GDM1 (cell line): ENCODE results near the gene AVPR2.

Experiments
- DNase-seq: peaks from one replicate; lab custom pipeline; 2025; lab: John Stamatoyannopoulos, UW

Gene AVPR2

GRCh38 chrX:153903991-153904957 is at the start of gene AVPR2:
AVPR2 (plus strand) TSS chrX:153904673; CDS start chrX:153905146, 473 bp downstream.
- DNase-seq = no peak

GRCh38 chrX:153854702-153855101 is 49.8 kb upstream of the AVPR2 start:
- no peak for DNase-seq

- no peak for DNase-seq
Observed at GRCh38 chrX:153857348-153857903, 47.0 kb upstream of the AVPR2 start.

DNA sequence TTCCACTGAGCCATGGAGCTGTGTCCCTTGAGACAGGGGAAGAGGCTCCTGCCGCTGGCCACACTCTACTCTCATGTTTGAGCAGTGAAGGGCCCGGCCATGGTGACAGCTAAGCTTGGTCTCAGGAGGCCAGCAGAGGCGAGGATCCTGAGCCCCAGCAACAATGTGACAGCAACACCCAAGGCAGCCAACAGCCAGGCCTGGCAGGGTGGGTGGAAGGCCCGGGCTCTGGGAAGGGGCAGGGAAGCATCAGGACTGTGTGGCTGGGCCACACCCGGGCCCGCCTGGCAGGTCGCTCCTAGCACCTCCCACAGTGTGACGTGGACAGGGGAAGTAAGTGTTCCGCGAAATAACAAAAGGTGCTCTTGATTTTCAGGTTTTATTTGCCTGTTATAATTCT is 43.3 kb upstream of the AVPR2 start:
- DNase-seq = no peak

DNA sequence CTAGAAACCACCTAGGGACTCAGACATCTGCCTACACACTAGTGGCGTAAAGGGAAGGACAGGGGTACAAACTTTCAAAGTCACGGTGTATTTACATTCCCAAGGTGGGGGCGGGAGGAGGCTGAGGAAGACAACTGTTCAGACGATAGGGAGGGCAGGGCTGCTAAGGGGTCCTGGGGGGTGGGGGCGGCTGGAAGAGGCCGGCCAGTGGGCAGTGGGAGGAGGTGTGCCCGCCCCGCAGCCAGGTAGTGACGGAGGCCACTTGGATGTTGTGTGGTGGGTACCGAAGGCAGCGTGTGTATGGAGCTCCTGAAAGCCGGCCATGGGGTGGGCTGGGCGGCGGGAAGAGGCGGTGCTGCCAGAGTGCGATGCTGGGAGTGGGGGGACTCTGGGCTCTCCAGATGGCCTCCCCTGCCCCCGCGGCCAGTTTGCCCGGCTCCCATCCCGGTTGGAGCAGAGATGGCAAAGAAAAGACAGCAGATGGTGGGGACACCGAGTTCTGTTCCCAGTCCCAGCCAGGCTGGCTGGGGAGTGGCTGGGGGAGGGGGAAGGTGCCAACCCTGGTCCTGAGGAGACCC is 42.7 kb upstream of the AVPR2 start:
- no peak for DNase-seq

DNA sequence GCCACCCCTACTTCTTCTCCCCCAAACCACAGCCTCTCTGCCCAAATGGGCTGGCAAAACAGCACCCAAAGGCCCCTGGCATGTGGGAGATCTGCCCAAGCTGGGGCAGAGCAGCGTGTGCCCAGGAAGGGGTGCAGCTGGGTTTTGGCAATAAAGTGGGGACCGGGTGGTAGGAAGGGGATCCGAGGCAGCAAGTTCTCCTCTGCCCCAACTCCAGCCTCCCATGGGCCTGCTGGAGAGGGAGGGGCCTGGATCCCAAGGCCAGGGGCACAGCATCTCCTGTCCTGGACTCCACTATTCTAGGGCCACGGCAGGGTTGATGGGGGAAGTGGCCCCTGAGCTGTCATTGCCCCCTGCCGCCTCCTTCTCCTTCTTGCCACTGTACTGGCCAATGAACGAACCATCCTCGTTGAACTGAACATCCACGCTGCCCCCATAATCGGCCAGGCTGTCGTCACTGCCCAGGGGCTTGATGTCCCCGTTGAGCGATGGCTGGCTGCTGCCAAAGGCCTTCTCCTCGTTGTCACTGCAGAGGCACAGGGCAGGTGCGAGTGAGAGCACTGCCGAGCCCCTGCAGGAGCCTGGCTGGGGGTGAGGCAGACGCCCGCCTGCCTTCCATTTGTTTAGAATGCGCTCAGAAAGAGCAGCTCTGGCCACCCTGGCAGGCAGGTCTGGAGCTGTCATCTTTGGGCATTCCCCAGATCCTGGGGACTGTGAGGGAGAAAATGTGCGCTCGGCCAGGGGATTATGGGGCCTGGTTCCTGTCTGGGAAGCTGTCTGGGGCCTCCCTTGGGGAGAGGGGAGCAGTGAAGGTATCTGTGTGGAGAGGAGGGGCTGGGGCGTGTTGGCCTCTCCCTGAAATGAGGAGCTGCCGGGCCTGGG is 41.9 kb upstream of the AVPR2 start:
- no peak for DNase-seq

GRCh38 chrX:153863251-153863991 is 41.1 kb upstream of the AVPR2 start:
- DNase-seq = no peak

- DNase-seq = no peak
Observed at GRCh38 chrX:153864101-153864500, 40.4 kb upstream of the AVPR2 start.

DNA sequence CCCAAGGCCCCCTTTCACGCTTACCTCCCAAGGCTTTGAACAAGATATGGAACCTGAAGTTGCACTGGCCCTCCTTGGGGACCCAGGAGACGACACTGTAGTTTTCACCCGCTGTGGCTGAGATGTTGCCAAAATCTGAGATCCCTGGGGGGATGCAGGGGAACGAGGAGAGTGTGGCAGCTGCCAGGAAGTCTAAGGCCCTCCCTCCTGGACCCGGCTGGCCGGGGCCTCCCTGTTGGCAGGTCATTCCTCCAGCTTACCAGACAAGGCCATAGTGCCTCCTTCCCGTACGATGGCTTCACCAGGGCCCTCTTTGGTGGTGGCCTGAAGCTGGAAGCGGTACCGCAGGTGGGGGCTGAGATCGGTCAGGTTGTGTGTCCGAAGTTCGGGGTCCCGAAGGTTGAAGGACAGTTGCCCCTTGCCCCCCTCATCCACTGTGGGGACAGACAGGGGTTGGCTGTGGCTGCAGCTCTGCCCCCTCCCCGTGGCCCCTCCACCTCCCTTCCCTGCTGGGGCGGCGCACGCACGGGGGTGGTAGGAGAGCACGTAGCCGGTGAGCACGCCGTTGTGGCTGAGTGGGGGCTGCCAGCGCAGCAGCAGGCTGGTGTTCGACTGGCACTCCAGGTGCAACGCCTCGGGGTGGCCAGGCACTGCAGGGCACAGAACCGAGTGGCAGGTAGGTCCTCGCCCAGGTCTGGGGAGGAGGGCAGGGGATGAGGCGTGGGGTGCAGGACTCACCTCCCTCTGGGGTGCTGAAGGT is 39.7 kb upstream of the AVPR2 start:
- DNase-seq = no peak

- DNase-seq = no peak
Observed at GRCh38 chrX:153865321-153865580, 39.2 kb upstream of the AVPR2 start.

DNA sequence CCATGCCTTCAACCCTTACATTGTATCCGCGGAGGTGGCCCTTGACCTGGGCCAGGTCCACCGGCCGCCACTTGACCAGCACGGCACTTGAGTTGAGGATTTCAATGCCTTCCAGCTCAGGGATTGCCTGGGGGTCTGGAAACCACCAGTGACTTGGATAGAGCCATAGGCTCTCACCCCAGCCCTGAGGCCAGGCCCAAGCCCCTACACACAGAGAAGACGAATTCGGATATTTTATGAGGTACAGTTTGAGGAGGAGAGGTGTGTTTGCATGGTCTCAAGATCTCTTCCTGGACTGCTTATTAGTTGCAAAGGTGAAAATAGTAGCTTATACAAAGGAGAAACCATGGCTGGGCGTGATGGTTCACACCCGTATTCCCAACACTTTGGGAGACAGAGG is 38.8 kb upstream of the AVPR2 start:
- no peak for DNase-seq

DNA sequence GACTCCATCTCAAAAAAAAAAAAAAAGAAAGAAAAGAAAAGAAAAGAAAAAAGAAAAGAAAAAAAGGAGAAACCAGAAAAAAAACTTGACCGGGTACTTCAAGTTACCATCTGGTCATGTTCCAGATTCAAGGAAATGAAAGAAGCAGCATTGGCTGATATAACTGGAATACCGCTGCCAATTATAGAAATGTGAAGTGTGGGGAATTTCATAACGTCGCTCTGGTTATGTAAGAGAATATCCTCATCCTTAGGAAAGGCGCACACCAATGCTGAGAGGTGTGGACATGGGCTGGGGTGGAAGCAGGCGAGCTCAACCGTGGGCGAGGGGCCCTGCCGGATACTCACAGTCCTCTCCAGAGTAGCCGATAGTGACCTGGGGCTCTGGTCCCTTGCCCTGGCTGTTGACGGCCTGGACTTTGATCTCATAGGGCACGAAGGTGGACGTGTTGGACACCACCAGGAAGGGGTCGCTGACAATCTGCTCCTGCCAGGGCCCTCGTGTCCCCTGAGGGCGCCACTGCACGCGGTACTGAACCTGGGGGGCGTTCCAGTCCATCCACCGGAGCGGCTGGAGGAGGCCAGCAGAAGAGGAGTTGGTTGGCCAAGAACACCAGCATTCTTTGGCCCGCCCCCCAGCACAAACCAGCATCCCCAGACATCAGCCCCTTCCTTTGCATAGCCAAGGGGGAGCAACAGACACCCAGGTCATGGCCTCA is 38.0 kb upstream of the AVPR2 start:
- DNase-seq = no peak

DNA sequence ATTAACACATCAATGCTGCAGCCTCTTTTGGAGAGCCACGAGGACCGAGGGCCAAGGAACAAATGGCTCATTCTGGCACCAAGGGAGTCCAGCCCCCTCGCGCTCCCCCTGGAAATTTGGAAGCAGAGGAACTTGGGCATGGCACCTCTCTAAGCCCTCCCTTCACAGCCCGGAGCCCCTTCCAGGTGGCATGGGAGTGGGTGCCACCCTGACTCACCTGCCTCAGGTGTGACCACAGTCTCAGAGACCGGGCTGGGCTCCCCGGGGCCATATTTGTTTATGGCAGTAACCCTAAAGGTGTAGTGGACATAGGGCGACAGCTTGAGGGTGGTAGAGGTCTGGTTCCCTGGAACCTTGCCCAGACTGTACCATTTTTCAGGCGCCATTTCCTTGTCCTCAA is 37.3 kb upstream of the AVPR2 start:
- no peak for DNase-seq

DNA sequence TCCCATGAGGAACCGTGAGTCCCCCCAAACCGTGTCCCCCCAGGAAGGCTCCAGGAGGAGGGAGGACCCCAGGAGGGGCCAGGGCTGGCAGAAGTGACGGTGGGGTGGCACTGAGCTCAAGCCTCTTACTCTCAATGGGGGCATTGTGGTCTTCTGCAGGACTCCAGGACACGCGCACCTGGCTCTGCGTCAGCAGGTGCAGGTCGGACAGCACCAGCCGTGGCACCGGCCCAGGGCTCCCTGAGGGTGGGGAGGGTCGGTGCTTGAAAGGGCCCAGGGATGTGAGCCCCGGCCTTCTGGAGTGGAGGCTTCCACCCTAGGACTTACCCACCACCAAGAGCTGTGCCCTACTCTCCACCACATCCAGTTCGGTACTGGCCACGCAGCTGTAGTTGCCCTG is 36.8 kb upstream of the AVPR2 start:
- no peak for DNase-seq

- no peak for DNase-seq
Observed at GRCh38 chrX:153868576-153869472, 35.6 kb upstream of the AVPR2 start.

GRCh38 chrX:153869473-153870287 is 34.8 kb upstream of the AVPR2 start:
- no peak for DNase-seq

DNA sequence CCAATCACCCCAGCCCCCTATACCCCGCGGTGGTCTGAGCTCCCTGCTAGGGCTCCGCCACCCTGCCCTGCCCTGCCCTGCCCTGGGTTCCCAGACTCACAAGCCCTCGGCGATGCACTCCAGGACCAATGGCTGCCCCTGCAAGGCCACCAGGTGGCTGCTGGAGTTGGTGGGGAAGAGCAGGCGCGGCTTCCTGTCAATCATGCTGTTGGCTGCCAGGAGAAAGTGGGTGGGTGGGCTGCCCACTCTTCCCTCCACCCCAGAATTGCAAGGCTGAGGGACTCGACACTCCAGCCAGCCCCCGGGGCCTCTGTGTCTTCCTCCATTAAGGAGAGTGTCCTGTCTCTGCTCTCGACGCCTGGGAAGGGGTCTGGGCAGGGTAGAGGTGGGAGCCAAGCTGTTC is 34.2 kb upstream of the AVPR2 start:
- no peak for DNase-seq

DNA sequence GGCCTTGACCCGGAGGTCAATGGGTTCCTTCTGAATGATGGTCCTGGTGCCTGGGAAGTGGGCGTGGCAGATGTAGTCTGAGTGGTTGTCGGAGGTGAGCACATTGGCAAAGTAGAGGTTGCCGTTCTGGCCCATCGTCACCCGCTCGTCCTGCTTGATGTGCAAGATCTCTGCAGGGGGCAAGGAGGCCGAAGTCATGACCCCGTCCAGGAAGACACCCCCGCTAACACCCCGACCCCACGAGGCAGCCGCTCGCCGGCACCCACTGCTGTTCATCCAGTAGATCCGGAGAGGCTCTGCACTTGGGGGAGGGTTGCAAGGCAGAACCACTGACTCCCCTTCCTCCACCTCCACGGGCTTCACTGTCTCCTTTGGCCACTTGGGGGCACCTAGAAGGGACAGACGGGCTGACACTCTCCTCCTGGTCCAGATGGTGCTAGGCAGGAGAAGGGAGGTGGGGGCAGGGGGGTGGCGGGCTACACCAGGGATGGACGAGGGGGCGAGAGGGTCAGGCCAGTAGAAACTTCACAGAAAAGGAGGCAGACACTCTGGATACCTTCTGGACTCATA is 33.6 kb upstream of the AVPR2 start:
- DNase-seq = no peak
